Measurements from ENCODE around the gene SPDYE8.
"Not testable (repeated sequence)": the region's sequence is repeated elsewhere in the genome, so short reads cannot be mapped to it uniquely, and the experiment has no call there.

Gene SPDYE8

GRCh38 chr7:73029666-73030065, at the start of gene SPDYE8:
SPDYE8 (minus strand) TSS chr7:73029766; CDS start chr7:73027966, 1,800 bp downstream.
- not testable (repeated sequence) for H3K9me3 ChIP-seq (ENCODE audit: insufficient read depth, low read length); H3K4me1 ChIP-seq (ENCODE audit: insufficient read depth, insufficient read length); H3K36me3 ChIP-seq (ENCODE audit: insufficient read depth, insufficient read length, low read length); H3K9ac ChIP-seq (ENCODE audit: insufficient read length, low read depth); DNase-seq (ENCODE audit: low read depth, low spot score); H3K4me3 ChIP-seq (ENCODE audit: insufficient read length, low read depth); H3K27me3 ChIP-seq (ENCODE audit: insufficient read depth, insufficient read length)

- H3K4me1 ChIP-seq (ENCODE audit: insufficient read depth, insufficient read length) = not testable (repeated sequence)
Measured at GRCh38 chr7:73057811-73058210, 28.2 kb upstream of the SPDYE8 start, which contains the start of gene SPDYE11. SPDYE11 (minus strand) TSS chr7:73057911; CDS start chr7:73056111, 1,800 bp downstream.

GRCh38 chr7:73006491-73006890, 23.1 kb downstream of the SPDYE8 start:
- H3K9ac ChIP-seq (ENCODE audit: insufficient read length, low read depth) = not testable (repeated sequence)

More at GRCh38 chr7:73057811-73058210, 28.2 kb upstream of the SPDYE8 start, which contains the start of gene SPDYE11:
- not testable (repeated sequence) for H3K36me3 ChIP-seq (ENCODE audit: insufficient read depth, insufficient read length, low read length); H3K9me3 ChIP-seq (ENCODE audit: insufficient read depth, low read length); H3K27me3 ChIP-seq (ENCODE audit: insufficient read depth, insufficient read length); H3K9ac ChIP-seq (ENCODE audit: insufficient read length, low read depth); H3K4me3 ChIP-seq (ENCODE audit: insufficient read length, low read depth); DNase-seq (ENCODE audit: low read depth, low spot score)

GRCh38 chr7:73005693-73006447, 23.7 kb downstream of the SPDYE8 start:
- not testable (repeated sequence) for H3K4me1 ChIP-seq (ENCODE audit: insufficient read depth, insufficient read length); H3K27me3 ChIP-seq (ENCODE audit: insufficient read depth, insufficient read length); H3K9me3 ChIP-seq (ENCODE audit: insufficient read depth, low read length); H3K36me3 ChIP-seq (ENCODE audit: insufficient read depth, insufficient read length, low read length)
- Histone ChIP-seq H3K9ac (ENCODE audit: insufficient read length, low read depth) (peak overlapping the region; percentile 64), H3K4me3 (ENCODE audit: insufficient read length, low read depth) (peak overlapping the region; percentile 49)
- DNase-seq (ENCODE audit: low read depth, low spot score) = peak; percentile 70

More at GRCh38 chr7:73006491-73006890, 23.1 kb downstream of the SPDYE8 start:
- DNase-seq (ENCODE audit: low read depth, low spot score); H3K9me3 ChIP-seq (ENCODE audit: insufficient read depth, low read length); H3K4me1 ChIP-seq (ENCODE audit: insufficient read depth, insufficient read length); H3K36me3 ChIP-seq (ENCODE audit: insufficient read depth, insufficient read length, low read length); H3K27me3 ChIP-seq (ENCODE audit: insufficient read depth, insufficient read length); H3K4me3 ChIP-seq (ENCODE audit: insufficient read length, low read depth): not testable (repeated sequence)

- not testable (repeated sequence) for H3K36me3 ChIP-seq (ENCODE audit: insufficient read depth, insufficient read length, low read length); H3K27me3 ChIP-seq (ENCODE audit: insufficient read depth, insufficient read length); H3K9me3 ChIP-seq (ENCODE audit: insufficient read depth, low read length); H3K4me1 ChIP-seq (ENCODE audit: insufficient read depth, insufficient read length); DNase-seq (ENCODE audit: low read depth, low spot score)
- Histone ChIP-seq H3K4me3 (ENCODE audit: insufficient read length, low read depth) (peak overlapping the region; percentile 49), H3K9ac (ENCODE audit: insufficient read length, low read depth) (peak overlapping the region; percentile 64)
Measured at GRCh38 chr7:73005356-73005692, 24.2 kb downstream of the SPDYE8 start.

GRCh38 chr7:72997887-72998468, 31.6 kb downstream of the SPDYE8 start:
- H3K4me3 ChIP-seq (ENCODE audit: insufficient read length, low read depth); H3K27me3 ChIP-seq (ENCODE audit: insufficient read depth, insufficient read length); H3K36me3 ChIP-seq (ENCODE audit: insufficient read depth, insufficient read length, low read length); H3K4me1 ChIP-seq (ENCODE audit: insufficient read depth, insufficient read length); H3K9ac ChIP-seq (ENCODE audit: insufficient read length, low read depth); DNase-seq (ENCODE audit: low read depth, low spot score); H3K9me3 ChIP-seq (ENCODE audit: insufficient read depth, low read length): not testable (repeated sequence)

GRCh38 chr7:72997447-72997846, 32.1 kb downstream of the SPDYE8 start:
- H3K9ac ChIP-seq (ENCODE audit: insufficient read length, low read depth); H3K4me1 ChIP-seq (ENCODE audit: insufficient read depth, insufficient read length); H3K4me3 ChIP-seq (ENCODE audit: insufficient read length, low read depth); H3K27me3 ChIP-seq (ENCODE audit: insufficient read depth, insufficient read length); H3K9me3 ChIP-seq (ENCODE audit: insufficient read depth, low read length); DNase-seq (ENCODE audit: low read depth, low spot score); H3K36me3 ChIP-seq (ENCODE audit: insufficient read depth, insufficient read length, low read length): not testable (repeated sequence)

- not testable (repeated sequence) for DNase-seq (ENCODE audit: low read depth, low spot score); H3K4me3 ChIP-seq (ENCODE audit: insufficient read length, low read depth); H3K9me3 ChIP-seq (ENCODE audit: insufficient read depth, low read length); H3K36me3 ChIP-seq (ENCODE audit: insufficient read depth, insufficient read length, low read length); H3K27me3 ChIP-seq (ENCODE audit: insufficient read depth, insufficient read length); H3K4me1 ChIP-seq (ENCODE audit: insufficient read depth, insufficient read length); H3K9ac ChIP-seq (ENCODE audit: insufficient read length, low read depth)
Measured at GRCh38 chr7:72995484-72995883, 34.1 kb downstream of the SPDYE8 start.

- not testable (repeated sequence) for H3K4me1 ChIP-seq (ENCODE audit: insufficient read depth, insufficient read length); H3K4me3 ChIP-seq (ENCODE audit: insufficient read length, low read depth); H3K36me3 ChIP-seq (ENCODE audit: insufficient read depth, insufficient read length, low read length); DNase-seq (ENCODE audit: low read depth, low spot score); H3K9ac ChIP-seq (ENCODE audit: insufficient read length, low read depth); H3K27me3 ChIP-seq (ENCODE audit: insufficient read depth, insufficient read length); H3K9me3 ChIP-seq (ENCODE audit: insufficient read depth, low read length)
Measured at GRCh38 chr7:72990146-72990913, 39.2 kb downstream of the SPDYE8 start.

- H3K4me1 ChIP-seq (ENCODE audit: insufficient read depth, insufficient read length); H3K9me3 ChIP-seq (ENCODE audit: insufficient read depth, low read length); DNase-seq (ENCODE audit: low read depth, low spot score); H3K4me3 ChIP-seq (ENCODE audit: insufficient read length, low read depth); H3K36me3 ChIP-seq (ENCODE audit: insufficient read depth, insufficient read length, low read length); H3K9ac ChIP-seq (ENCODE audit: insufficient read length, low read depth); H3K27me3 ChIP-seq (ENCODE audit: insufficient read depth, insufficient read length): not testable (repeated sequence)
Measured at GRCh38 chr7:72982084-72982483, 47.5 kb downstream of the SPDYE8 start.

GRCh38 chr7:72980382-72980781, 49.2 kb downstream of the SPDYE8 start:
- H3K36me3 ChIP-seq (ENCODE audit: insufficient read depth, insufficient read length, low read length); H3K9me3 ChIP-seq (ENCODE audit: insufficient read depth, low read length); DNase-seq (ENCODE audit: low read depth, low spot score); H3K9ac ChIP-seq (ENCODE audit: insufficient read length, low read depth); H3K27me3 ChIP-seq (ENCODE audit: insufficient read depth, insufficient read length); H3K4me1 ChIP-seq (ENCODE audit: insufficient read depth, insufficient read length); H3K4me3 ChIP-seq (ENCODE audit: insufficient read length, low read depth): not testable (repeated sequence)

- DNase-seq (ENCODE audit: low read depth, low spot score); H3K9ac ChIP-seq (ENCODE audit: insufficient read length, low read depth); H3K27me3 ChIP-seq (ENCODE audit: insufficient read depth, insufficient read length); H3K4me3 ChIP-seq (ENCODE audit: insufficient read length, low read depth); H3K36me3 ChIP-seq (ENCODE audit: insufficient read depth, insufficient read length, low read length); H3K9me3 ChIP-seq (ENCODE audit: insufficient read depth, low read length); H3K4me1 ChIP-seq (ENCODE audit: insufficient read depth, insufficient read length): not testable (repeated sequence)
Measured at GRCh38 chr7:72976434-72976833, 53.1 kb downstream of the SPDYE8 start.

Measured in NT2/D1 (cell line).